GM19328 (cell line): ENCODE measurements around the gene NBPF15.
"Not testable (repeated sequence)": the region's sequence is repeated elsewhere in the genome, so short reads cannot be mapped to it uniquely, and the experiment has no call there.

Source experiments
- ATAC-seq: cut with Tn5 transposase; IDR thresholded peaks from one replicate; pipeline ENCODE4 v1.9.1; 2021; ENCODE audit warnings: mild to moderate bottlenecking, moderate library complexity; ENCODE audit not compliant: unreplicated experiment

NBPF15 gene, protein sequence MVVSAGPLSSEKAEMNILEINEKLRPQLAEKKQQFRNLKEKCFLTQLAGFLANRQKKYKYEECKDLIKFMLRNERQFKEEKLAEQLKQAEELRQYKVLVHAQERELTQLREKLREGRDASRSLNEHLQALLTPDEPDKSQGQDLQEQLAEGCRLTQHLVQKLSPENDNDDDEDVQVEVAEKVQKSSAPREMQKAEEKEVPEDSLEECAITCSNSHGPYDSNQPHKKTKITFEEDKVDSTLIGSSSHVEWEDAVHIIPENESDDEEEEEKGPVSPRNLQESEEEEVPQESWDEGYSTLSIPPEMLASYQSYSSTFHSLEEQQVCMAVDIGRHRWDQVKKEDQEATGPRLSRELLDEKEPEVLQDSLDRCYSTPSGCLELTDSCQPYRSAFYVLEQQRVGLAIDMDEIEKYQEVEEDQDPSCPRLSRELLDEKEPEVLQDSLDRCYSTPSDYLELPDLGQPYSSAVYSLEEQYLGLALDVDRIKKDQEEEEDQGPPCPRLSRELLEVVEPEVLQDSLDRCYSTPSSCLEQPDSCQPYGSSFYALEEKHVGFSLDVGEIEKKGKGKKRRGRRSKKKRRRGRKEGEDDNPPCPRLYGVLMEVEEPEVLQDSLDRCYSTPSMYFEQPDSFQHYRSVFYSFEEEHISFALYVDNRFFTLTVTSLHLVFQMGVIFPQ

DNA sequence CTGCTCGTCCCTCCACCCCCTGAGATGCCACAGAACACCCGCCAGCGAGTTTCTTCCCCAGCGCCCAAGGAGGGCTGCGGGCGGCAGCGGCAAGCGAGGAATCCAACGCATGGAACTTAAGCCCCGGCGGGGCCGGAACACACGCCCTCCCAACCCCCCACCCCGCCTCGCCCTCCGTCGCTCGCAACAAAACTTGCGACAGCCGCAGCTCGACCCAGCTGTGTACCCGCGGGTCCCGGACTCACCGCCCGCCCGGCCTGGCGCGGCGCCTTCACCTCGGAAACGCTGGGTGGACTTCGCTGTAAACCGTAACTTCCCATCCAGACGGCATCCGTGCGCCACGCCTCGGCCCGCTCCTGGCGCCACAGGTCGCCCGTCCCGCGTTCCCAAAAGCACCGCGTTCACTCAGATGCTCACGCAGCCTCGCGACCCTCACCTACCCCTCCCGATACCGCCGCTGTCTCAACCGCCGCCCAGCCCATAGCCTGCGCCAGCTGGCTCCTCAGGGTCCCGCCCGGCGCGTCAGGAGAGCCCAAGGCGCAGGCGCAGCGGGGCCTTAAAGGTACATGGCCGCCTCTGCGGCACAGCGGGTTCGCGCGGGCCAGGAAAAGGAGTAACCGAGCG, at the start of gene NBPF15:
NBPF15 (minus strand) TSS at position 534 of the 624 bp plus-strand sequence. CDS start 21,666 bp downstream, outside the sequence.
- peak; percentile 96 for ATAC-seq

DNA sequence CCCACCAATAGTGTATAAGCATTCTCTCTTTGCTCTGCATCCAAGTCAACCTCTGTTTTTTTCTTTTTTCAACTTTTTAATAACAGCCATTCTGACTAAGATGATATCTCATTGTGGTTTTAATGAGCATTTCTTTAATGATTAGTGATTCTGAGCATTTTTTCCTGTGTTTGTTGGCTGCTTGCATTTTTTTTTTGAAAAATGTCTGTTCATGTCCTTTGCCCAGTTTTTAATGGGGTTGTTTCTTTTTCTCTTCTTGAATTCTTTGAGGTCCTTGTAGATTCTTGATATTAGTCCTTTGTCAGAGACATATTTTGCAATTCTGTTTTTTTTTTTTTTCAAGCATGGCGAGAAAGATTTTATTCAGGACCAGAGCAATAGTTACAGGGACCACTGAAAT, 35.0 kb upstream of the NBPF15 start:
- not testable (repeated sequence) for ATAC-seq

DNA sequence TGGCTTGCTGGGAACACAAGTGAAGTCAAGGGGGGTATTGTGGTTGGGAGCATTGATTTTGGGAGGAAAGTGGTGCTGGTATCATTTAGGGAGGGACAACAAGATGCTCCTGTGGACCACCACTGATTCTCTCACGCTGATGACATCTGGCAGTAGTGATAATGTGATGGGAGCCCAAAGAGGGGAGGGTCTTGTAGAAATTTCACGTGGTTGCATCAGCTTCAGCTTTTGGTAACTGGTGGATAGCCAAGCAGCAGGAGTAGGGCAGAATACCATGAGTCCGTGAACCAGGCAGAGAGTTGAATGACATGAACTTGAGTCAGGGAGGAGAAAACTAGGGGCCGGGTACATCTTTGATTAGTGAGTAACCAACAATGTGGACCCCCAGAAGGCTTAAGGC, 32.7 kb upstream of the NBPF15 start:
- not testable (repeated sequence) for ATAC-seq

DNA sequence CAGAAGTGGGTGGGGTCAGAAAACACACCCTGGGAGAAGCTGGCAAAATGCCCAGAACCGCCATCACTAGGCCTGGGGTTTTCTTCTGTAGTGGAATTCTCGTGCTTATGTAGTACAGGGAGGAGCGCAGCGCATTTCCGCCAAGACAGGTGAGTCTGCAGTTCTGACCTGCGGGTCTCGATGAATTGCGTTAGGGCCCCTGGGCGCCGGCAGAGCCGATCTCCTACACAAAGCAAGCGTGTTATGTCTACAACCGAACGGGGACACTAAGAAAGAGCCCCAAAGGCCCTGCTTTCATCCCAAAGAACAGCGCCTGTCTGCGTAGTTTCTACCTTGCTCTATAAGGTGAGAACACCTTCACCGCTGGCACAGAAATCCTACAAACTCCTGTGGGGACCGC, 28.9 kb upstream of the NBPF15 start:
- ATAC-seq, result not testable (repeated sequence)

DNA sequence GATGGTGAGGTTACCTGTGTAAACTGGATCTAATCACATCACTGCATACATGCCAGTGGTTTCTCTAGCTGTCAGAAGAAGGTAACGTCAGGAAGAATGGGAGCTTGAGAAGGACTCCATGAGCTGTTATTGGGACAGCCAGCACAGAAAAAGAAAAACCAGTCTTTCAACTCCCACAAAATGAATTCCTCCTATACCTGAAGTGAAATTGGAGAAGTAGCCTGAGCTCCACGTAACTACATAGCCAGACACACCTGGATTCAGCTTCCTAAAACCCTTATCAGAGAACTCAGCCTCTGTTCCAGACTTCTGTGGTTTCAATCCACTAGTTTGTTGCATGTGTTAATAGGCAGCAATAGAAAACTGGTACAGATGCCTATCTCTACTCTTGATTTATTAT, 25.5 kb upstream of the NBPF15 start:
- ATAC-seq, result not testable (repeated sequence)

DNA sequence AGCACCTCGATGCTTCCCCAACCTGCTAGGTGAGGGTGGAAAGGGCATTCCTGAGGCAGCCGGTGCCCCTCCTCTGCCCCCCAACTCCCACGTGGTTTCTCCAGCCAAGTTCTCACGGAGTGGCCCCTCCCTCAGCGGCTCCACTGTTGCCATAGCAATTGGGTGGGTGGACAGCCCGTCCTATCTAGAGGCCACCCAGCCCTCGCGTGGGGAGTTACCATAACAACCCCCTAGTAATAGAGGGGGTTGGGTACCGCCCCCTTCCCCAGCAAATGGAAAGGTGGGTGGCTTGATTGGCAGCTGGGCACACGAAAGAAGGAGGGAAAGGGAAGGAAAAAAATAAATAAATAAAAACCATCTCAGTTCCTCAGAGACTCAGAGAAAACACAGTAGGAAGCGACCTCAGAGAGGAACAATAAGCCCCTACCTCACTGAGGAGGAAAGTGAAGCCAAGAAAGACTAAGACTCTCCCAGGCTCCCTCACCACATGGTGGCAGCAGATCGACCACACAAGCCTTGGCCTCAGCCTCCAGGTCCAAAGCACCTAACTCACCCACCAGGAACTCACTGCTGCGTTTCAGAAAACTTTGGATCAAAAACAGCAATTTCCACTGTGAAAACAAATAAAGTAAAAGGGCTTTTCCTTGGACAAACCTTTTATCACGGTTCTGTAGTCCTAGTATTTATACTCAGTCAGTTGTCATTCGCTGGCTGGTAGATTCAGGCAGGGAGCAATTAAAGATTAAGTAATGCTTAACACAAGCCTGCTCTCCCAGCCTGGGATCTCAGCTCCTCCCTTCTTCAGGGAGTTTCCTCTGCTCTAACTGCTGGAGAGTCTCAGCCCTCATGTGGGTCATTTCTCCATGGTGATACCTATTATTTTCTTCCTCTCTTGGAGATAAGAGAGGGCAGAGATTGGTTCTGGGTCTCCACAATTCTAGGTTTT, 23.9 kb upstream of the NBPF15 start:
- ATAC-seq, result not testable (repeated sequence)

DNA sequence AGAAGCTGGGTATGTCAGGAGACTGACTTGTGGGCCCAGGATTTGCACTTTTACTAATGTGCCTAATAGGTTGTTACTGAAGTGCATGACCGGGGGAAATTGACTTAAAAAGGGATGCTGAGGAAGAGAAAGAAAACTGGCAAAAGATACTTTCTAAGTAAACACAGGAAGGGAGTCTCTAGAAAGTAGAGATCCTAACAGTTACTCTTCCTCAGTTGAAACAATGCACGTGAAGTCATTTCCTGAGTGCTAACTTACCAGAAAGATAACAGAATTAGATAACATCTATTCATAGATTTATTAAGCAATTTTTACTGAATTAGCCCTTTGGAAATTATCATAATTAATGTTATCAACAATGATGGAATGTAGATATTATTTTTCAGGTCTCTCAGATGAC, 12.4 kb upstream of the NBPF15 start:
- not testable (repeated sequence) for ATAC-seq

DNA sequence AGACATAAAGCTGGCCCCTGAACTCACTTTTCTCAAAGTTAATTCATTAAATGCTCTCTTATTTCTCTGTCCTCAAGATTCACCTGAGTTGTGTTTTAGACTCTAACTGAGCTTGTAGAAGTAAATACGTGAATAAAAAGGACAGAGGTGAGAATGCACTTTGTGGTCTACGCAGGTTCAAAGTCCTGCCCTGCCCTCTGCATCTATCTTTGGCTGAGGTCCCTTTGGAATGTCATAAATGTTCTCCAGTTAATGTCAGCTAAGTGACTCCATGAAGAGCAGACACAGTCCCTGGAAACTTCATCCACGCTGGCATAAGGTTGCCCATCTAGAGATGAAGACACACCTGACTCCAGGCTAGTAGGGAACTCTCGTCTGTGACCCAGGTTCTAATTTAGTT, 10.0 kb upstream of the NBPF15 start:
- not testable (repeated sequence) for ATAC-seq

DNA sequence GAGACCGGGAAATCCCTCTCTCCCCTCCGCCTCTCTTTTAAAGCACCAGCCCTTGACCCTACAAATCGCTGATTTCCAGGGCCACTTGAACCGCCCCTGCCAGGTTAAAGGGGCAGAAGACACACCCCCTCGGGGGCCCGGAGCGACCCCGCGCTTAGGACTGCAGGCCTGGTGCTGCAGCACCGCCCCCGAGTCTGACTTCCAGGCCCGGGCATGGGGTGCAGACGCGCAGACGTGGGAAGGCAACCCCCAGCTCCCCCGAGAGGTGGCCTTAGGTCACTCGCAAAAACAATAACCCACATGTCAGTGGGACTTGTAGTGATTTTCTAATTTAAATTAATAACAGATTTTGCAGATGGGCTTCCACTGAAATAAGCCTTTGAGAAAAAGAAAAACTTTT, 309 bp upstream of the NBPF15 start:
- not testable (repeated sequence) for ATAC-seq

DNA sequence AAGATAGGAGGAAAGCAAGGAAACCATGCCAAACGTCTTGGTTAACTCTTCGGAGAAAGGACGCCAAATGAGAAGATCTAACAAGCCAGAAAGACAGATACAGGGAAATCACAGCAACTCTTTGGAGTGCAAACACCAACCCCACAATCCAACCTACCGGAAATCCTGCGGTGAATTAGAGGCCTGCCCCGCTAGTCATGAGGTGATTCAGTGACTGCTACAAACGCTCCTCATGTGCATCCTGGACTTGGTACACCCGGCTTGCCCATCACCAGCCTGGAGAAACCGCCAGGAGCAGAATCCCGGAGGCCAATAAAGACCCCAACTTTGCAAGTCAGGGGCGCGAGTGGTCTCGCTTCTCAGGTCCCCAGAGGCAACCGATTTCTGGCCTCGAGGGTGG, 783 bp downstream of the NBPF15 start:
- ATAC-seq, result not testable (repeated sequence)

DNA sequence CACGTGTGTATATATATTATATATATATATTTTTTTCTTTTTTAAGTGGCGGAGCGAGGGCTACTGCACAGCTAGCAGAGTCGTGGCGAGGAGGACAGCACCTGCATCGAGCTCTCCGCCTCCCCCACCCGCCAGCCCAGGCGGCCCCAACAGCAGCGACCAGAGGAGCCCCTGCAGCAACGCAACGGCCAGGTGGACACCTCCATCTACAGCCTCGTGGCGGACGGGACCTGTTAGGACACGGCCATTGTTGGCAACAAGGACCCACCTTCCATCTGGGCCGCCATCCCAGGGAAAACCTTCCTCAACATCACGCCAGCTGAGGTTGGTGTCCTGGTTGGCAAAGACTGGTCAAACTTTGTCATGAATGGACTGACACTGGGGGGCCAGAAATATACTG, 19.1 kb downstream of the NBPF15 start:
- ATAC-seq, result not testable (repeated sequence)

DNA sequence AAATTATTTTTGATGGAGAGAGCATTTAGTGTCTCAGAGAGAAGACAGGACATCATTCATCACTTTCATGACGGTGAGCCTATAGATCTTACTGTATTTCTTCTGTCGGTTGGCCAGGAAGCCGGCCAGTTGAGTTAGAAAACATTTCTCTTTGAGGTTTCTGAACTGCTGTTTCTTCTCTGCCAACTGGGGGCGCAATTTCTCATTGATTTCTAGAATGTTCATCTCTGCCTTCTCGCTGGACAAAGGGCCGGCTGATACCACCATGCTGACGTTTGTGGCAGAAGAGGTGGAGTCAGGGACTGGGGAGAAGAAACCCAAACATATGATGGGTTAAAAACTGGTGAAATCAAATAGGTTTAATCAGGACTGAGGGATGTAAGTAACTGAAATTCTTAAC, 21.7 kb downstream of the NBPF15 start:
- not testable (repeated sequence) for ATAC-seq

DNA sequence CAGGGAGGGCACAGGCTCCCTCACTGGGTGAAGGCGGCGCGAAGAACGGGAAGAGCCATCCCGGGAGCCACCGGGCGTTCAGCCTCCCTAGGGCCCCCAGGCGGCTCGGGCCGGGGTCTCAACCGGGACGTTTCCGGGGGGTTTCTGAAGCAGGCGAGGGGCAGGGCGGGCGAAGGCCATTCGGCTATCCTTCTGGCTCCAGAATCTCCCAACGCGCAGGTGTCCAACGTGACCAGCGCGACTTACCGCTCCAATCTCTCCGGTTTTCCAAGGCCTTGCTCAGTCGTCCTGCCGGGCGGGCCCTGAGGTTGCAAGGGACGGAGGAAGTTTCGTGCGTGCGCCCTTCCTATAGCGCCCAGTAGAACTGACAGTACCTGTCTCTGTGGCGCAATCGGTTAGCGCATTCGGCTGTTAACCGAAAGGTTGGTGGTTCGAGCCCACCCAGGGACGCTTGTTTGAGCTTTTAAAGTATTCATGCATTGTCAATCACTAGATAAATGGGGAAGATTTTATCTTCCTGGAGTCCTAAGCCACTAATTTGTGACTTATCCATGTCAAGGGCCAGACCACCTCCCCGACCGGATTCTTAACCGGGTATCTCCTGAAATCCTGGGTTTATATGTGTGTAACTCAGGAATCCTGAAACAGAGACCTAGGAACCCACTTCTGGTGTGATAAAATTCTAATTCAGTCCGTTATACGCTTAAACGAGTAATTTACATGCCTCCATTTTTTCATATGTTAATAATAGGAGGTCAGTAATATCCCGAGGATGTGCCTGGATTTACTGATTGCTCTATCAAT, 42.4 kb downstream of the NBPF15 start:
- ATAC-seq, result not testable (repeated sequence)

DNA sequence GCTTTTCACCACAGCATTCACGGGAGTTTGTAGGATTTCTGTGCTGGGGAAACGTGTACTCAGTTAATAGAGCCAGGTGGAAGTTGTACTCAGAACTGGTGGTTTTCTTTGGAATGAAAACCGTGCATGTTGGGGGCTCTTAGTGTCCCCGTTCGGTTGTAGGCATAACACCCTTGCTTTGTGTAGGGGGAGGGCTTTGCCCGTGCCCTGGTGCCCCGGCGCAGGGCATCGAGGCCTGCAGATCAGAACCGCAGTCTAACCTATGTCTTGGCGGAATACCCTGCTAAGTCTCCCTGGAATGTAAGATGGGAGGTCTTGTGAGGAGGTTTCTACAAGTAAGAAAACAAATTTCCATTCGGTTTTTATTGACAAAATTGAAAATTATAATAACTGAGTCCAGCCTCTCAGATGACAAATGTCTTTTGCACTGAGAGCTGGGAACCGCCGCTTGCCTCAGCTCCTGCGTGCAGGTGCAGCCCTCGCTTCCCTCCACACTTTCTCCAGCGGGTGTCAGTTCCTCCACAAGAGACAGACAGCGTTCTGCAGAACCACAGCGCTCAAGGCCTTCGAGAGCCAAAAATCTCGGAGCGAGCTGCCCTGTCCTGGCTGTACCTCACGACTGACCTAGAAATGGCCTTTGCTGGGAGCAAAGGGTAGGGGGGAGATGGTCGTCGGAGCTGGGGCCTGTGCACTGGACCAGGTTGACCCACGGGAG, 47.9 kb downstream of the NBPF15 start:
- not testable (repeated sequence) for ATAC-seq

DNA sequence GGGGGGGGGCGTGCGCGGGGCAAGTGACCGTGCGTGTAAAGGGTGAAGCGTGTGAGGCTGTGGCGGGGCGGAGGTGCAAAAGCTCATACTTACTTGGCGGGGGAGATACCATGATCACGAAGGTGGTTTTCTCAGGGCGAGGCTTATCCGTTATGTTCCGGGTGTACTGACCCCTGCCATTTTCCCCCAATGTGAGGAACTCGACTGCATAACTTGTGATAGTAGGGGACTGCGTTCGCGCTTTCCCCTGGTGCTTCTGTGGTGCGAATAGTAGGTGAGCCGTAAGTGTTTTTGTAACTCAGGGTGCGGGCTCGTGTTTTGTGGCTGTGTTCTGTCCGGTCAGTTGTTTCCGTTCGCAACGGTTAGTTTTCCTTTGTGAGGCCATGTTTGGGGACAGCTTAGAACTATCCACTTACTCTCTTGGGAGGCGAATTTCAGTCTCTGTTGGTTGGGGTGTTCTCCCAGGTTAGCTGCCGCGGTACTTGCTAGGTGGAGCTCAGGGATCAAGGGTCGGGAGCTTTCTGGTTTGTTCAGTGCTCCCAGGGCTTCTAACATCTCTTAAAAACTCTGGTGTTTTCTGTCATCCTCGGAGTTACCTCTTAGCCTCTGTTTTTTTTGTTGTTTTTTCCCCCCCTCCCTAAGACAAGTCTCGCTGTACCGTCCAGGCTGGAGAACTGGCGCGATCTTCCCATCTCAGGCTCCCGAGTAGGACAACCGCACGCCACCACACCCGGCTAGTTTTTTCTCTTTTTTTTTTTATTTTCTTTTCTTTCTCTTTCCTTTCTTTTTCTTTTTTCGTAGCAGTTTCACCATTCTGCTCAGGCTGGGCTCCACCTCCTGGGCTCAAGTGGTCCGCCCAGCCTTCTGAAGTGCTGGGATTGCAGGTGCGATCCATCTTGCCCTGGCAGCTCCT, 48.7 kb downstream of the NBPF15 start:
- ATAC-seq, result peak; percentile 83

DNA sequence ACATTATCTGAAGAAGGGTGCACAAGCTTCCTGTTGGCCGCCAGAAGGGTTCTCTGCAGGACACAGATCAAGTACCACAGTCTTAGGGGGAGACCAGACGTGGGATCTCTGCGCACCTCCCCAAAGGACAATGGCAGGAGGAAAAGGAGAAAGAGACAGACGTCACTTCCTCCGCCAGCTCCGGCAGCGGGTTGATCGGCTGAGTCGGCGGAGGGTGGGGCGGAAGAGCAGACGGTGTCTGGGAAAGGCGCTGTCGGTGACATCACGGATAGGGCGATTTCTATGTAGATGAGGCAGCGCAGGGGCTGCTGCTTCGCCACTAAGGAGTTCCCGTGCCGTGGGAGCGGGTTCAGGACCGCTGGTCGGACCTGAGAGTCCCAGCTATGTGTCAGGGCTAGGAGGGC, 49.4 kb downstream of the NBPF15 start:
- ATAC-seq, result peak; percentile 48

DNA sequence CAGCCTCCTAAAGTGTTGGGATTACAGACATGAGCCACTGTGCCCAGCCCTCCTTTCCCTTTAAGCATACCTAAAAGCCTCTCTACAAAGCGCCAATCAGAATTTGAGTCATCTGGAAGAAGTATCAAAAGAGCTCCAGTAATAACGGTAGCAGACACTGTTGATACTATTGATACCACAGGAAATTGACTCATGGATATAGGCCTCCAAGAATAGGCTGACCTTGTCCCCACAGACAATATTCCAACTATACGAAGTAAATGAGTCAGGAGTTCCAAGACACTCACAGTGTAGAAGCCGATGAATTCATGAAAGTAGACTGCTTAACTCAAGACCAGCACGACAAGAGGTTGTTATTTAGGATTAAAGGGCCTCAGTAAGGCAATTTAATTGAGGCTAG, 58.7 kb downstream of the NBPF15 start:
- not testable (repeated sequence) for ATAC-seq

DNA sequence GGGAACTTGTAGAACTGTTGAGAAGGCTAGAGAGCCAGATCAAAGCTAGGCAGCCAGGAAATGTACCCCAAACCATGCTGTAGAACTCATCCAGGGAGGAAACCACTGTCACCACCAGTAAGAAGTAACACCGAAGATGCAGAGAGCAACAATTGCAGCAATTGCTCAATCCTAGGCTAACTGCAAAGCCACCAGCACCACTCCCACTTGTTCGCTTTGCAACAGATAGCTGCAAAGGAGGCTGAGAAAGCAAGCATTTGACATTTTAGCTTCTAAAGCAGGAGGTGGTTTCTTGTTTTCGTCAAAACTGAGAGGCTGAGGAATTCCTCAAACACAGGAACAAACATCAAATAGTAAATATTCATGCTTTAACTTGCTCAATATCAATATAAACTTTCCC, 89.8 kb downstream of the NBPF15 start:
- ATAC-seq, result not testable (repeated sequence)
